Kidney (tissue), 14 donors: ENCODE measurements around the gene MANBA. TPM values are rescaled to one million over a fixed set of nuclear protein-coding genes. Genes with fewer than 3 reads are reported as not detected.

Source experiments
- DNase-seq, 5 donors: peaks; one replicate each; pipeline ENCODE4 v3.0.0-alpha.2; 2013 to 2020
- FAIRE-seq: peaks from 2 replicates; lab custom pipeline; 2012; peaks lifted over from hg19 to GRCh38; lab: Jason Lieb, UNC
- H3K27ac ChIP-seq, 2 donors: one replicate each; pipeline ENCODE4 v1.7.0; 2013; ENCODE audit warnings: low read depth in 2 of 2, low read length in 2 of 2, inconsistent platforms in 1 of 2
- H3K27me3 ChIP-seq: one replicate; pipeline ENCODE4 v1.7.1; 2013; ENCODE audit warnings: low read length, inconsistent platforms; ENCODE audit not compliant: control insufficient read depth, insufficient read depth
- H3K36me3 ChIP-seq, 3 donors: one replicate each; pipeline versions ENCODE4 v1.7.0 to v1.7.1; 2013; ENCODE audit warnings: low read length in 3 of 3, control low read depth in 1 of 3, inconsistent platforms in 1 of 3; ENCODE audit not compliant: insufficient read depth in 3 of 3, control insufficient read depth in 2 of 3
- H3K4me1 ChIP-seq, 3 donors: one replicate each; pipeline versions ENCODE4 v1.7.0 to v1.7.1; 2013; ENCODE audit warnings: low read length in 3 of 3, inconsistent platforms in 1 of 3, low read depth in 1 of 3; ENCODE audit not compliant: control insufficient read depth in 2 of 3, insufficient read depth in 2 of 3
- H3K4me3 ChIP-seq, 3 donors: one replicate each; pipeline versions ENCODE4 v1.7.0 to v1.8.1; 2013; ENCODE audit warnings: low read length in 3 of 3, control low read depth in 1 of 3, inconsistent platforms in 1 of 3
- H3K9ac ChIP-seq, 3 donors: one replicate each; pipeline versions ENCODE4 v1.7.0 to v1.7.1; 2013; ENCODE audit warnings: low read length in 3 of 3, control low read depth in 1 of 3, inconsistent platforms in 1 of 3
- H3K9me3 ChIP-seq, 3 donors: one replicate each; pipeline versions ENCODE4 v1.7.0 to v1.7.1; 2013; ENCODE audit warnings: low read length in 3 of 3, control low read depth in 1 of 3, inconsistent platforms in 1 of 3; ENCODE audit not compliant: control insufficient read depth in 2 of 3, insufficient read depth in 1 of 3
- intact Hi-C: fragments of 100-400 bp; cut with DNase I; formaldehyde crosslinking; loops from one replicate; pipeline ENCODE4 v1.11.1; 2022
- polyA plus RNA-seq: library from polyadenylated mRNA; stranded (reverse); fragments of 350-450 nt; fragmentation: Illumina TruSeq; extraction: RNeasy Lipid Tissue Mini Kit (QIAGEN cat#74804); gene quantifications from one replicate; pipeline ENCODE4 v1.2.3, GENCODE V29; 2014; ENCODE audit warnings: low read depth, low replicate concordance; ENCODE audit not compliant: insufficient read depth
- total RNA-seq: library from RNA; stranded (reverse); fragmentation: NEBNext Ultra II Directional; extraction: Animal tissue kit (Norgen Biotek cat#: 25700); gene quantifications from one replicate; pipeline ENCODE4 v1.2.1, GENCODE V29; 2021
- TF ChIP-seq, protein P1 (sequence below): IDR thresholded peaks from 3 replicates; pipeline ENCODE4 v1.5.1; 2012; ENCODE audit warnings: mild to moderate bottlenecking, moderate library complexity, borderline replicate concordance; ENCODE audit not compliant: insufficient read depth; ENCODE audit errors: extremely low read depth
- donor health status: control.
- donor health status: control.
- donor health status: control.
- donor health status: control.
- donor health status: control.
- donor health status: DM: yes; HTN: yes; CAD: no.
- donor health status: Normal renal cell carcinoma (clear cell type).

MANBA gene
- total and polyA plus RNA-seq, 2 donors from 2014 or later, result 19.0 to 28.0 TPM

DNA sequence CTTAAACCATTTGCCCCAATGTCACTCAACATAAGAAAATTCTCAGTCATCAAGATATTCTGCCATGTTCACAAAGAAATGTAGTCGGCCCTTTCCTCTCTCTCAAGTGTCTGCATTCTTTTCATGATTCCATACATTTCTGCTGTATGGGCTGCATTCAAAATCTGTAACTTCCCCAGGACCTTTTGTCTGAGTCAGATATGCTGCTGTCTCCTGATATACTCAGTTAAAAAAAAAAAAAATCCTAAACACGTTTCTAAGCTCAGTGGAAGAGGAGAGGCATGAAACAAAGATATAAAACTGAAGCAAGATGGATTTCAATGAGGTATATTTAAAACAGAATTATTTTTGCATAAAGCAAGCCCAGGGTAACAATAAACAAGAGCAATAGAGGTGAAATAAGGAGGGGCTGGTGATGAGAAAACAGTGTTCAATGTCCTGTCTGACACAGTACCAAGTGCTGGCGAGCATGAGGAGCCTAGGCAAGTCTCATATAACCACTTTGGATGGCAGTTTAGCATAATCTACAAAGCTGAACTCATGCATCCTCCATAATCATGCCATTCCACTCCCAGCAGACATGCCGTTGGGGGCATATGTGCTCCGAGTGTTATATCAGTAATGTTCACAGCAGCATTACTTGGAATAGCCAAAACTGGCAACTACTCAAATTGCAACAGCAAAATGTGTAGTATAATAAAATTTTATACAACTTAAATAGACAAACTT lies 76.7 kb downstream of the MANBA start:
- Histone ChIP-seq H3K27me3 (no peaks in the 10 kb centered on the region), H3K4me1 (no peaks in the 10 kb centered on the region), H3K36me3 (peaks cover 0 to 8% (median 0%) of the 10 kb centered on the region in 3 donors), H3K4me3 (no peak overlapping the region), H3K27ac (no peak overlapping the region), H3K9me3 (no peaks in the 10 kb centered on the region), H3K9ac (no peak overlapping the region)
- DNase-seq (no peak), FAIRE-seq (no peak)
- TF ChIP-seq, protein P1, sequence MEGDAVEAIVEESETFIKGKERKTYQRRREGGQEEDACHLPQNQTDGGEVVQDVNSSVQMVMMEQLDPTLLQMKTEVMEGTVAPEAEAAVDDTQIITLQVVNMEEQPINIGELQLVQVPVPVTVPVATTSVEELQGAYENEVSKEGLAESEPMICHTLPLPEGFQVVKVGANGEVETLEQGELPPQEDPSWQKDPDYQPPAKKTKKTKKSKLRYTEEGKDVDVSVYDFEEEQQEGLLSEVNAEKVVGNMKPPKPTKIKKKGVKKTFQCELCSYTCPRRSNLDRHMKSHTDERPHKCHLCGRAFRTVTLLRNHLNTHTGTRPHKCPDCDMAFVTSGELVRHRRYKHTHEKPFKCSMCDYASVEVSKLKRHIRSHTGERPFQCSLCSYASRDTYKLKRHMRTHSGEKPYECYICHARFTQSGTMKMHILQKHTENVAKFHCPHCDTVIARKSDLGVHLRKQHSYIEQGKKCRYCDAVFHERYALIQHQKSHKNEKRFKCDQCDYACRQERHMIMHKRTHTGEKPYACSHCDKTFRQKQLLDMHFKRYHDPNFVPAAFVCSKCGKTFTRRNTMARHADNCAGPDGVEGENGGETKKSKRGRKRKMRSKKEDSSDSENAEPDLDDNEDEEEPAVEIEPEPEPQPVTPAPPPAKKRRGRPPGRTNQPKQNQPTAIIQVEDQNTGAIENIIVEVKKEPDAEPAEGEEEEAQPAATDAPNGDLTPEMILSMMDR, result no peak
- intact Hi-C loops, result no loop called here

GRCh38 chr4:102678695-102679335 lies 82.0 kb downstream of the MANBA start:
- Histone ChIP-seq H3K9me3 (no peaks in the 10 kb centered on the region), H3K4me1 (no peaks in the 10 kb centered on the region), H3K27ac (no peak overlapping the region), H3K36me3 (no peaks in the 10 kb centered on the region), H3K27me3 (no peaks in the 10 kb centered on the region), H3K9ac (no peak overlapping the region), H3K4me3 (no peak overlapping the region)
- DNase-seq (no peak), FAIRE-seq (no peak)
- TF ChIP-seq, protein P1, result no peak
- intact Hi-C loops, result no loop called here

DNA sequence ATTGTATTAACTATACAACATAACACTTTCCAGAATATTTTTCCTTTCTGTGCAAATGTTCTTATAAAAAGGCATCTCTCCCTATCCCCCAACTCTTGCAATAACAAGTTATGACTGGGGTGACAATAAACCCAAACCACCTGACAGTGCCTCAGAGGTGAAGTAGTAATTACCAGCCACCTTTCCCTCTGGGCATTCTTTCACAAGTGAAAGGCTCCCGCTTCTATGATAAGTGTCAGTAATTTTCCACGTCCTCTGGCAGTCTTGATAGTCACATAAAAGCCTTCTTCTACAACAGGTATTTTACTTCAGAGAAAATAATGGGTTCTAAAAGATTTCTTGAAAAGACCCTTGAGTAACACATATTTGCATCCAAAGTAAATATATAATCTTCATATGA lies 82.7 kb downstream of the MANBA start:
- no peaks in the 10 kb centered on the region for H3K36me3 ChIP-seq
- H3K4me1 ChIP-seq, result no peaks in the 10 kb centered on the region
- intact Hi-C loops, result no loop called here
- TF ChIP-seq, protein P1, result no peak
- H3K27me3 ChIP-seq, result no peaks in the 10 kb centered on the region
- H3K9me3 ChIP-seq, result no peaks in the 10 kb centered on the region
- H3K4me3 ChIP-seq, result no peak overlapping the region
- no peak overlapping the region for H3K9ac ChIP-seq
- H3K27ac ChIP-seq, result no peak overlapping the region
- no peak for FAIRE-seq
- no peak for DNase-seq
